WERI-Rb-1 (cell line): ENCODE data around the gene CDSN.

Experiments
- DNase-seq: peaks from one replicate; pipeline ENCODE4 v3.0.0-alpha.2; 2020
- H3K27ac ChIP-seq: fragments of 250-450 bp; sonication (Bioruptor Pico); 2 replicates; pipeline ENCODE4 v1.5.1; 2020; ENCODE audit warnings: mild to moderate bottlenecking, moderate library complexity
- H3K27me3 ChIP-seq: fragments of 250-450 bp; sonication (Bioruptor Pico); 2 replicates; pipeline ENCODE4 v1.5.1; 2021; ENCODE audit warnings: mild to moderate bottlenecking, low read depth, moderate library complexity; ENCODE audit not compliant: insufficient read depth, severe bottlenecking
- H3K36me3 ChIP-seq: fragments of 250-450 bp; sonication (Bioruptor Pico); 2 replicates; pipeline ENCODE4 v1.5.1; 2020; ENCODE audit warnings: mild to moderate bottlenecking, moderate library complexity
- H3K4me3 ChIP-seq: 2 replicates; pipeline ENCODE4 v1.5.1; 2011; ENCODE audit warnings: low read depth, mild to moderate bottlenecking, control low read depth, low read length
- H3K9me3 ChIP-seq: fragments of 250-450 bp; sonication (Bioruptor Pico); 2 replicates; pipeline ENCODE4 v1.5.1; 2021; ENCODE audit warnings: mild to moderate bottlenecking, moderate library complexity; ENCODE audit not compliant: severe bottlenecking
- TF ChIP-seq, protein P1 (sequence below): IDR thresholded peaks from 2 replicates; pipeline ENCODE4 v1.5.1; 2011; ENCODE audit warnings: low read depth, mild to moderate bottlenecking, control low read depth, inconsistent platforms, low read length

The CDSN gene

DNA sequence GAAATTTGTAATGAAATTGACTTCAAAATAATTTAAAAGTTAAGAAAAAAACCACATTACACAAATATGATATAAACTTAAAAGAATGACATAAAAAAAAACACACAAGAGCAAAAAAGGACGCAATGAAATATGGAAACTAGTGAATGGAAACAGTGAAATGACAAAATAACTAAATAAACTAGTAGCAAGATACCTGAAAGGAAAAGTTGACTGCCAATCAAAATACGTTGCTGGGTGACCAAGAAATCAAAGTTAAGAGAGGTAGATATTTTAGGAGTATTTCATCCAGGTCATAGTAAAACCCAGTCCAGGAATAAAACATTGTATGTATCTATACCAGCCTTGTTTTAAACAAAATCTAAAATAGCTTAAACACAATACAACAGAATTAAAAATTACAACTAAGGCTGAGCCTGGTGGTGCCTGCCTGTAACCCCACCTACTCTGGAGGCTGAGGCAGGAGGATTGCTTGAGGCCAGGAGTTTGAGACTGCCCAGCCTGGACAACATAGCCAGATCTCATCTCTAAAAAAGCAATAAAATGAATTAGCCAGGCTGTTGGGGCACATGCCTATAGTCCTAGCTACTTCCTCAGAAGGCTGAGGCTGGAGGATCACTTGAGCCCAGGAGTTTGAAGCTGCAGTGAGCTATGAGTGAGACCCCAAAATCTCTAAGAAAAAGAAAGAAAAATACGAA, 29.8 kb downstream of the CDSN start:
- Histone ChIP-seq H3K4me3 (no peak overlapping the region), H3K36me3 (no peaks in the 10 kb centered on the region), H3K27me3 (no peaks in the 10 kb centered on the region), H3K27ac (no peak overlapping the region), H3K9me3 (no peaks in the 10 kb centered on the region)
- DNase-seq: no peak
- TF ChIP-seq, protein P1, sequence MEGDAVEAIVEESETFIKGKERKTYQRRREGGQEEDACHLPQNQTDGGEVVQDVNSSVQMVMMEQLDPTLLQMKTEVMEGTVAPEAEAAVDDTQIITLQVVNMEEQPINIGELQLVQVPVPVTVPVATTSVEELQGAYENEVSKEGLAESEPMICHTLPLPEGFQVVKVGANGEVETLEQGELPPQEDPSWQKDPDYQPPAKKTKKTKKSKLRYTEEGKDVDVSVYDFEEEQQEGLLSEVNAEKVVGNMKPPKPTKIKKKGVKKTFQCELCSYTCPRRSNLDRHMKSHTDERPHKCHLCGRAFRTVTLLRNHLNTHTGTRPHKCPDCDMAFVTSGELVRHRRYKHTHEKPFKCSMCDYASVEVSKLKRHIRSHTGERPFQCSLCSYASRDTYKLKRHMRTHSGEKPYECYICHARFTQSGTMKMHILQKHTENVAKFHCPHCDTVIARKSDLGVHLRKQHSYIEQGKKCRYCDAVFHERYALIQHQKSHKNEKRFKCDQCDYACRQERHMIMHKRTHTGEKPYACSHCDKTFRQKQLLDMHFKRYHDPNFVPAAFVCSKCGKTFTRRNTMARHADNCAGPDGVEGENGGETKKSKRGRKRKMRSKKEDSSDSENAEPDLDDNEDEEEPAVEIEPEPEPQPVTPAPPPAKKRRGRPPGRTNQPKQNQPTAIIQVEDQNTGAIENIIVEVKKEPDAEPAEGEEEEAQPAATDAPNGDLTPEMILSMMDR: no peak

- peak; percentile 94 for DNase-seq
- Histone ChIP-seq H3K4me3 (no peak overlapping the region), H3K9me3 (no peaks in the 10 kb centered on the region), H3K27ac (no peak overlapping the region), H3K27me3 (no peaks in the 10 kb centered on the region), H3K36me3 (no peaks in the 10 kb centered on the region)
- TF ChIP-seq, protein P1: peak; percentile 82
These were observed 32.7 kb downstream of the CDSN start for GRCh38 chr6:31087494-31088089.

- Histone ChIP-seq H3K27ac (no peak overlapping the region), H3K4me3 (no peak overlapping the region), H3K9me3 (no peaks in the 10 kb centered on the region), H3K36me3 (no peaks in the 10 kb centered on the region), H3K27me3 (no peaks in the 10 kb centered on the region)
- TF ChIP-seq, protein P1: no peak
- no peak for DNase-seq
These were observed 33.3 kb downstream of the CDSN start for GRCh38 chr6:31086788-31087440.

- H3K27me3 ChIP-seq: no peaks in the 10 kb centered on the region
- peak; percentile 90 for DNase-seq
- H3K4me3 ChIP-seq: no peak overlapping the region
- no peak overlapping the region for H3K27ac ChIP-seq
- TF ChIP-seq, protein P1: peak; percentile 82
- H3K36me3 ChIP-seq: no peaks in the 10 kb centered on the region
- H3K9me3 ChIP-seq: no peaks in the 10 kb centered on the region
These were observed 36.4 kb downstream of the CDSN start for GRCh38 chr6:31083742-31084354.

DNA sequence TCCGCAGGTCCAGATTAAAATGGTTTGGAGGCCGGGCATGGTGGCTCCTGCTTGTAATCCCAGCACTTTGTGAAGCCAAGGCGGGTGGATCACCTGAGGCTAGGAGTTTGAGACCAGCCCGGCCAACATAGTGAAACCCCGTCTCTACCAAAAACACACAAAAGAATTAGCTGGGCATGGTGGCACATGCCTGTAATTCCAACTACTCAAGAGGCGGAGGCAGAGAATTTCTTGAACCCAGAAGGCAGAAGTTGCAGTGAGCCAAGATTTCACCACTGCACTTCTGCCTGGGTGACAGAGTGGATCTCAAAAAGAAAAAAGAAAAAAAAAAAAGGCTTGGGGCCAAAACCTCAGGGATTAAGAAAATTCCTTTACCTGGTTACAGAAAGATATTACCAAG, 38.4 kb downstream of the CDSN start:
- TF ChIP-seq, protein P1: no peak
- no peak overlapping the region for H3K27ac ChIP-seq
- no peaks in the 10 kb centered on the region for H3K27me3 ChIP-seq
- no peaks in the 10 kb centered on the region for H3K36me3 ChIP-seq
- no peaks in the 10 kb centered on the region for H3K9me3 ChIP-seq
- no peak for DNase-seq
- H3K4me3 ChIP-seq: no peak overlapping the region
